Stomach (tissue), 4 donors: ENCODE data around the gene ACP4.

Experiments
- EP300 ChIP-seq: sonication (generic); formaldehyde crosslinking; IDR thresholded peaks from one replicate; pipeline ENCODE4 v1.6.1; 2017; ENCODE audit warnings: antibody characterized with exemption
- POLR2A ChIP-seq, 4 donors: fragments of 450-650 bp; IDR thresholded peaks; one replicate each; pipeline ENCODE4 v1.6.1; 2016; ENCODE audit warnings: antibody characterized with exemption in 4 of 4, control low read depth in 2 of 4, mild to moderate bottlenecking in 1 of 4, moderate library complexity in 1 of 4
- POLR2AphosphoS5 ChIP-seq, 3 donors: sonication (generic); formaldehyde crosslinking; IDR thresholded peaks; one replicate each; pipeline ENCODE4 v1.6.1; 2016; ENCODE audit warnings: antibody characterized with exemption in 3 of 3
- TF ChIP-seq, protein P1 (sequence below), 7 experiments: fragments of 450-650 bp in 4 of 7; fragments of 200-600 bp in 3 of 7; sonication (generic) in 3 of 7; IDR thresholded peaks; one replicate each; pipeline ENCODE4 v1.5.1; 2016 to 2019; ENCODE audit warnings: antibody characterized with exemption in 7 of 7, control low read depth in 2 of 7, mild to moderate bottlenecking in 1 of 7

DNA sequence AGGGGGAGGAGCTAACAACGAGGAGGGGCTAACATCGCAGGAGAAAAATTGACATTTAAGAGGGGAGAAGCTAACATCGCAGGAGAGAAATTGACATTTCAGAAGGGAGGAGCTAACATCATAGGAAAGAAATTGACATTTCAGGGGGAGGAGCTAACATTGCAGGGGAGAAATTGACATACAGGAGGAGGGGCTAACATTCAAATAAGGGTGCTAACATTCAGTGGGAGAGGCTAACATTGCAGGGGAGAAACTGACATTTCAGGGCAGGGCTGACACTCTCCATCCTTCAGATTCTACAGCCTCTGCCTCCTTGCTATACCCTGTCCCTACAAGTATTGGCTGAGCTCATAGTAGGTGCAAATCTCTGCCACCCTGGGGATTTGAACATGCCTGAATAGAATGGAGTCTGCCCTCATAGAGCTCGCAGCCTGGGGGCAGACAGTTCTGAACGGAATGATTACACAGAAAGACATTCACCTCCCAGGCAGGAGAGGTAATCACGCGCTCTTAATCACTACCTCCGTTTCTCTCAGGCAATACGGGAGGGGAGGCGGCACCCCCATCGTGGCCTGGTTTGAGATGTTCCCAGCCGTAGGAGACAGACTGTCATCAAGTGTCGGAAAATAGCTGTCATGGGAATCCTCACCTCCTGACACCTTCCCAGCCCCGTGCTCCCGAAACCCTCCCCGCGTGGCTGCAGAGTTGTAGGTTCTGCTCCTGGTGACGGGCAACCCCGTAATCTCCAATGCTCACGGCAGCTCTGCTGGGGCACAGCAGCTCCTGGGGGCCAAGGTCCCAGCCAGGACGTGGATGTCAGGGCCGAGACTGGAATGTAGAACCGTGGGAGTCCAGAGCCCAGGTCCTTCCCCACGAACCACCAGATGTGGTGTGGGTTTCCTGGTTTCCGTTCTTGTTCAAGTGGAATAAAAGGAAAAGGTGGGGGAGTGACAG lies 10.4 kb upstream of the ACP4 start:
- TF ChIP-seq, protein P1, sequence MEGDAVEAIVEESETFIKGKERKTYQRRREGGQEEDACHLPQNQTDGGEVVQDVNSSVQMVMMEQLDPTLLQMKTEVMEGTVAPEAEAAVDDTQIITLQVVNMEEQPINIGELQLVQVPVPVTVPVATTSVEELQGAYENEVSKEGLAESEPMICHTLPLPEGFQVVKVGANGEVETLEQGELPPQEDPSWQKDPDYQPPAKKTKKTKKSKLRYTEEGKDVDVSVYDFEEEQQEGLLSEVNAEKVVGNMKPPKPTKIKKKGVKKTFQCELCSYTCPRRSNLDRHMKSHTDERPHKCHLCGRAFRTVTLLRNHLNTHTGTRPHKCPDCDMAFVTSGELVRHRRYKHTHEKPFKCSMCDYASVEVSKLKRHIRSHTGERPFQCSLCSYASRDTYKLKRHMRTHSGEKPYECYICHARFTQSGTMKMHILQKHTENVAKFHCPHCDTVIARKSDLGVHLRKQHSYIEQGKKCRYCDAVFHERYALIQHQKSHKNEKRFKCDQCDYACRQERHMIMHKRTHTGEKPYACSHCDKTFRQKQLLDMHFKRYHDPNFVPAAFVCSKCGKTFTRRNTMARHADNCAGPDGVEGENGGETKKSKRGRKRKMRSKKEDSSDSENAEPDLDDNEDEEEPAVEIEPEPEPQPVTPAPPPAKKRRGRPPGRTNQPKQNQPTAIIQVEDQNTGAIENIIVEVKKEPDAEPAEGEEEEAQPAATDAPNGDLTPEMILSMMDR (IDR thresholded peaks at IDR 0.05) = no peak
- TF ChIP-seq EP300 (no peak), POLR2A (IDR thresholded peaks at IDR 0.05) (no peak), POLR2AphosphoS5 (IDR thresholded peaks at IDR 0.05) (no peak)
